Colon (tissue), 2 donors: ENCODE measurements around the gene PARD3B.

Experiments used
- FAIRE-seq: peaks from 2 replicates; lab custom pipeline; 2012; peaks lifted over from hg19 to GRCh38; lab: Jason Lieb, UNC
- donor health status: control.
- donor health status: control.

PARD3B gene

DNA sequence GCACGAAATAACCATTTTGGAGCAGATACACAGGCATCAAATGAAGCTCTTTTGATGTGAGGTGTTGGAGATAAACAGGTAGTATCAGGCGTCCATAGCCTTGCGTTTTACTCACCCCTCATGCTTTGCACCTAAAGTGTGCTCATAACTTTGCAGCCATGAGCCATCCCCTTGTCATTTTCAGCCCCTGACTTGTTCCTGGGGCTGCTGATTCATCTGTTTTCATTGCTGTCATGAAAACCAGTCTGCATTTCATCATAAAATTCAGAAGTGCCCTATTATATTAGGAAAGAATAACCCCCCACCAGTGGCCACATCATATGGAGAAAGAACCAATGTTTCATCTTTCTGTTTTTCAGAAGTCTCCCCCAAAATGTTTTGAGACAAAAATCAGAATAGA lies 807.3 kb downstream of the PARD3B start:
- no peak for FAIRE-seq

DNA sequence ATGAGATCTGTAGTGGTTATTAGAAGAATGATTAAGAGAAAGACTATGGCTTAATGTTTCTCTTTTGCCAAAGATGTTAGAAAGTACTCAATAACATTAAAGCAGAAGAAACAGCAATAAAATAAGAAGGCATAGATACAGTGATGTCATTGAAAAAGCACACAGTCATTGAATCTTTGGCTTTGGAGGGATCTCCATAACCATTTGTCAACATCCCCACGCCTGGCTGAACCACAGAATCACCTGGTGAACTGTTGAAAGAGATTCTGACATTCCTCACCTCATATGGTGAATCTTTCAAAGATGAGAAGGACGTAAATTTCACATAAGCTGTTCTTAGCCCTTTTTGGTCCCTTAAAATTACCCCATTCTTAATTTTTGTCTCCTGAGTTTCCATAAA lies 812.5 kb downstream of the PARD3B start:
- FAIRE-seq, result no peak

DNA sequence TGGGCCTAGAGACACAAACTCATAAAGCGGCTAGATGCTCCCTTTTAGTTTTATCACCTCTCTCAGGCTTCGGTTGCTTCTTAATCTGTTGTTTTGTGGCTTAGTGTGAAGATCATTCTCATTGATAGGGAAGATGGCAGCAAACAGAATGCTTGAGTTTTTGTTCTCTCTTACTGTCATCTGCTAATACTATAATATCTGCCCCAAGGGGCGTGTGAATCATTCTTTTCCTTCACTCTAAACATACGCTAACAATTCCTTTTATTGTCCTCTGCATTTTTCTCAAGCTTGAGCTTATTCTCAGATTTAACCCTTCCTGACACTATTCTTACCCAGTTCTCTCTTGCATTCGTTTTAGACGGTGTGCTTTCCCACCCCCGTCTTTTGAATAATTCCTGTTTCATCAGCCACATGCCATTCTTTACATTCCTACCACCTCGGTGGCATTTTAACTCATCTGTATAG lies 813.1 kb downstream of the PARD3B start:
- no peak for FAIRE-seq

DNA sequence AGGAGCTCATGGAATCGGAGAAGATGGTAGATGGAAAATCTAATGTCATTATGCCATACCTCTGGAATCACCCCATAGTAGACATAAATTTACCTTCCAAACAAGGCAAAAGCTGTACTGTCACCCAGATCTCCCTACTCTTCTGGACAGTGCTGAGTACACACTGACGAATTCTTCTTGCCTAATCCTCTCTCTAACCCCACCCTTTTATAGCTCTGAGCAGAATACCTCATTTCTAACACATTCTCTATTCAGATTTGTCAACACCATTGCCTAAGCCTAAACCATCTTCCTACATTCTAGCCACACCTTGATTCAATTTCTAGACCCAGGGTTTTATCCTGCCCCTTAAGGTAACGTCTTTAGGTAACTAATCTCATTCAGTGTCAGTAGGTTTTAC lies 816.0 kb downstream of the PARD3B start:
- FAIRE-seq, result no peak

DNA sequence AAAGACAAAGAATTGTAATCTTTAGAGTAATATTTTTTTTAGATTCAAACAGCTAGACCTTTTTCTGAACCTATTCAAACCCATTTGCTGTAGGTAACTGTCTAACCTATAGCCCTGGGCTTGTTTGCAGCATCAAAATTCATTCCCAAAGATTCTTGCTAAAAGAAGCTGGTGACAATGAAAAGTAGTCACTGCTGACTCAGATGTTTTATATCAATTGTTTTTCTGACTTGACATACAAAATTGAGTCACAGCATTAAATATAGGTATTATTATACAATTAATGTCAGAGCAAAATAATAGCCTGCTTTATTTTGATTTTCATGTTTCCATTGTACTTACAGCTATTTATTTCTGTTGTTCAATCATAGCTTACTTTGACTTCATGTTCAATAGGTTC lies 816.7 kb downstream of the PARD3B start:
- FAIRE-seq, result no peak

DNA sequence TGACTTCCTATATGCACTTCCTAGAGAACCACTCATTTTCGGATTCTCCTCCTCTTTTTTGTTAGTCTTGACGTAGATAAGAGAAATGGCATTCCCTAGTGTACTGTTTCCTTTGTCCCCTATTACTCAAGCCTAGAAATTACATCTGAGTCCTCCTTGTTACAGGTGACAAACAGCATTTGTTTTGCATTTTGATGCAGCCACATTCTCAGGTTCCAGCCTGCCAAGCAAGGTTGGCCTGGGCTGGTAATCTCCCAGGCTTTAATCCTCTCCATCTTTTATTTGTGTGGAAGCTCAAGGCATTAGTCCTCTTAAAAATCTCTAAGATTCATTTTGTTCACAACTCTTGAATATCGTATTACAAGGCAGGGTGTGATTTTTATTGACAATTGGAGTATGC lies 819.0 kb downstream of the PARD3B start:
- FAIRE-seq, result no peak

DNA sequence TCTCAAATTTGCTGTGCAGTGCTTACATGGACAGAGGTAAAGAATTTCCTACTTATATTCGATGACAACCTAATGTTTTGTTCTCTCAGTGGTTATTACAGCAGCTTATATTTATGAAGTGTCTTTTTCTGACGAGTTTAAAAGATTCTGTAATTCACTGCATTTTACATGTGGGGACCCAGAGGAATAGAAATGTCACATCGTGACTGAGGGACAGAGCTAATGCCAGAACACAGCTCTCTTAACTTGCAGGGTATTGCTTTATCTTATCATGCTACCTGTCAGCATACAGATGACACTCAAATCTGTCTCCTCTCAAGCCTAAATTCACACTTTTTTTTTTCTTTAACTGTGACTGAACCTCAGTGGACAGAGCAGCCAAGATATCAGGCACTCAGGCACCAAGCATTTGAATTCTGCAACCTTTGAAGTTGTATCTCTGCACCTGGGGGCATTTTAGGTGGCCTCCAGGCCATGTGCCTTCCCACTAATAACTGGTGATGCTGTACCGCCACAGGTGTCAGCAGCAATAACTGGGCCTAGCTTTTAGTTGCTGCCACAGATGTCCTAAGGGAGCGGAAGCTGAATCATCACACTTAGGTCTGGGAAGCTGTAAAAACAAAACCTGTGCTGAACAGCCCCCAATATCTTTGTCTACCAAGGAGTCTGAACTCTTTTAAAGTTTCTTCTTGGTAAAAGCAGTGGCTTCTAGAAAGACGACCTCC lies 821.2 kb downstream of the PARD3B start:
- no peak for FAIRE-seq

DNA sequence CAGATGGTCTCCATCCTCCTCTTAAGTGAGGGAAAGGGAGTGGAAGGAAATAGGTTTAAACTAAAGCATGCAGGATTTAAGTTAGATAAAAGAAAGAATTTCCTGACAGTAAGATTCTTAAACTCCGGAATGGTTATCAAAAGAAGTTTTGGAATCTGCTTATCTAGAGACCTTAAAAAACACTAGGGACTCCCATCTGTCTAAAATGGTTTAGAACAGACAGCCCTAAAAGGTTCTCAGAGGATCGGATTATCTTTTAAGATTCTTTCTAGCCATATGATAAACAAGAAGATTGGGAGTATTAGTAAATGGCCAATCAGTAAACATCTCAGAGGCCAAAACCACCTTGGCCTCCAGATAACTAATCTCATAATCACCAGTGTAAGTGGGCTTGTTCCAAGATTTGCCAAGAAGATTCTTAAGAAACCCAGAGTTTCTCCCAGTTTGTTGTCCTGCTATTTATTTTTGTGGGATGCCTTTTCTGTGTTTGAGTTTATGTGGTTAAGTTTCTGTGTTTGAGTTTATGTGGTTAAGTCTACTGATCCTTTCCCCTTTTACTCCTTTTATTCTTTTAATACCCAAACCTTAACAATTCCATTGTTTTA lies 822.2 kb downstream of the PARD3B start:
- no peak for FAIRE-seq

DNA sequence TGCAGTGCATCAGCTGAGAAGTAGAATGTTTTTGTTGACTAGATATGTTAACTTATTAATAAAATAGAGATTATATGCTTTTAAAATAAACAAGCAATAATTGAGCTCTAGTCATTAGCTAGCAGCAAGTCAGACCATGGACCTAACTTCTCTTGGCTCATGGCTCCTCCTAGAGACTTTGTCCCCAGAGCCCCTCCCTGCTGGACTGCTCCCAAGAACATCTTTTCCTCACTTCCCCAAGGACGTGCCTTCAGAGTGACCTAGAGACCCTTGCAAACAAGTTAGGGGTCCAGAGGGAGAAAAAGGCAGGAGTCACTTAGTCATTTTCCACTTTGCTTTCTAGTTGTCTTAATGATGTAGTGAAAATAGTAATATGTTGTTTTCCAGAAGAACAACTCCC lies 824.5 kb downstream of the PARD3B start:
- FAIRE-seq, result no peak

DNA sequence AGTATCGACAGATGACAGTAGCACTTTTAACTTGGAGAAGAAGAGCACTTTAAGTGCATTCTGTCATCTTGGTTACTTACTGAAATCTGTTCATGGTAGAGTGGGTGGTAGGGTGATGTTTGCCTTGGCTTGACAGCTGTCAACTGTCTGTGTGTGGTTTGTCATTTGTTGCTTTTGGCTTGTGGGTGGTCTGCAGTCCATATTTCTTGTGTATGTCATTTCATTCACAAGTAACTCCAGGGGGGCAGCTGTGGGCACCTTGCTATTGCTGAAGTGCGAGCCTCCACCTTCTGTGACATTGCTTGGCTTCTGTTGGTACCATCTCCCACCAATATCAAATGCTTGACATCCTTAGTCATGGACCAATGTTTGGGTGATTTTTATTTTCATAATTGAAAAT lies 825.5 kb downstream of the PARD3B start:
- FAIRE-seq, result no peak

DNA sequence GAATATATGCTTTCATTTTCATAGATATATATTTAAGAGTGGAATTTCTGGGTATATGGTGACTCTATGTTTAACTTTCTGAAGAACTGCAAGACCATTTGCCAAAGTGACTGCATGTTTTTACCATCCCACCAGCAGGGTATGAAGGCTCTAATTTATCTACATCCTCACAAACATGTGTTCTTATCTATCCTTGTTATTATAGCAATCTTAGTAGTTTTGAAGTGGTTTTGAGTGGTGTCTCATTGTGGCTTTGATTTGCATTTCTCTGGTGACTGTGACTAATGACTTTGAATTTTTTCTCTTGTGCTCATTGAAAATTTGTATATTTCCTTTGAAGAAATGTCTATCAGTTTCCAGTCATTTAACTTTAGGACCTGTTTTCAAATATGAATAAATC lies 826.9 kb downstream of the PARD3B start:
- FAIRE-seq, result no peak

DNA sequence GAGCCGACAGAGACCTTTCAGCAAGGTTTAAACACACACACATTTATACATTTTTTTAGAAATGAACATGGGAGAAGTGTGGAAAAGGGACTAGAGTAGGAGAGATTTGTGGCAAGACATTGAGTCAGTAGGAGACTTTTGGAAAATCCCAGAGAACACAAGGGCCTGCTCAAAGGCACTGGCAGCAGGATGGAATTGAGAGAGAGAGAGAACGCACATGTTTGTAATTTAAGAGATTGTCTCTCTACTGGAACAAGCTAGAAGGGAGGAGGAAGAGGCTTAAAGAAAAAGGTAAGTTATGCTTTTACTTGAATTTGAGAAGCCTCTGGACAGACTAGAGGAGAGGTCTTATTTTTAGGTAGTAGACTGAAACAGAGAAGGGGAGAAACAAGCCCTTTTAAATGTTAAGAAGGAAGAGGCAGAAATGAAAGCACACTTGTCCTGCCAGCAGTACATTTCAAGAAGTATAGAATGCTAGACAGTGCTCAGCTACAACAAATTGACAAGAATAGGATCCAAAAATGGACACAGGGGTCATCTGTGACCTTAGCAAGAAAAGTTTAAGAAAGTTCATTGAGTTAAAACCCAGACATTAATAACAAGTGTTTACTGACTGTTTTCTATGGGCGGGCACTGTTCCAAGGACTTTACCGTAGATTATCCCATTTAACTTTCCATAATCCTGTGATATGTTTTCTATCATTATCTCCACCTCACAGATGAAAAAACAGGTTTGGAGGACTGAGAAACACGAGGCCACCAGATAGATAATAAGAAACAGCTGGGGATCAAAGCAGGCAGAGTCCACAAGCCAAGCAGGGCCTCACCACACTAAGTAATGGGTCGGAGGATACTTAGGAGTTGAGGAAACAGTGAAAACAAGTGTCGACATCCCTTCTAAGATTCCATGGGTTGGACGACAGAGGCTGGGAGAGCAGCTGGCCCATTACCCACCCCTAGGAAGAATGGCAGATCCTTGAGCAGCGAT lies 830.5 kb downstream of the PARD3B start:
- FAIRE-seq, result no peak

DNA sequence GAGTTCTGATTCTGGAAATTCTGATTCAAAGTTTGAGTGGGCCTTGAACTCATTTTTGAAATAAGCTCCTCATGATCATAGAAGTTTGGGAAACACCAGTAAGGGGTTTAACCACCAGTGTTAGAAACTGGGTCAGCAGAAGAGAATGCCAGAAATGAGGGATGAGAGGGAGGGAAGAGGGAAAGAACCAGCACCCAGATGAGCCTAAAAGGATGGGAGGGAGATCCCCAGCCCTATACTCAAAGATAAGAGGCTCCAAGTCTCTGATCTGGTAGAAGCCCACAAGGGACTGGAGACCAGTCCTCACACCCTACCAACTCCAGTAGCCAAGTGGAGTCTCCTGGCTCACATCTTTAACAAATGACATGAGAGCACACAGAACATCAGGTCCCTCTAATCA lies 832.0 kb downstream of the PARD3B start:
- FAIRE-seq, result no peak

DNA sequence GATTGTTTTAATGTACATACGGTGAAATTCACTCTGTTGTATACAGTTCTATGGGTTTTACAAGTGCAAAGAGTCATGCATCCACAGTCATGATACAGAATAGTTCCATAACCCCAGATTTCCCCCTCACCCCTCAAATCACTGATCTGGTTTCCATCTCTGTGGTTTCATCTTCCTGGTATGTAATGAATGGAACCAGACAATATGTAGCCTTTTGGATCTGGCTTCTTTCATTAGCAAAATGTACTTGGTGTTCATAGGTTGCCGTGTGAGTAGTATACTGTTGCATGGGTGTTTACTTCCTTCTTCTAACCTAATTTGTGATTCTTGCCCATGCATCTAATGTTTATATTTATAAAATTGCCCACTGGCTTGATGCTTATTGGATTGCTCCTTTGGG lies 838.3 kb downstream of the PARD3B start:
- FAIRE-seq, result no peak

DNA sequence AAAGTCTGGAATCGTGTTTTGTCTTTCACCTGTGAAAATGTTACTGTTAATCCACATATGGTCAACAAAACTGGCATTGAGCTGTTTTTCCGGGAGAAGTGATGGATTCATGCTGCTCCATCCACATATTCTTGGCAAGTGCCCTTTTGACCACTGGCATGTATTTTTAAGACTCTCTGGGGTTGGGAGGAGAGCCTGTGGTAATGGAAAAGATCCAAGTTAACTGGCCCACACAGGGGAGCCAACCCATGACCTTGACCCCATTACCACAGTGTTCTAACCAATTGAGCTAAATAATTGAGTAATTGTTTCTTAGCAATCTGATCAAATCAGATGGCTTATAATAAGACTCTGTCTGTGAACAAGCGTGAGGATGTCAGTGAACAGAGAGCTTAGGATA lies 840.8 kb downstream of the PARD3B start:
- FAIRE-seq, result no peak

DNA sequence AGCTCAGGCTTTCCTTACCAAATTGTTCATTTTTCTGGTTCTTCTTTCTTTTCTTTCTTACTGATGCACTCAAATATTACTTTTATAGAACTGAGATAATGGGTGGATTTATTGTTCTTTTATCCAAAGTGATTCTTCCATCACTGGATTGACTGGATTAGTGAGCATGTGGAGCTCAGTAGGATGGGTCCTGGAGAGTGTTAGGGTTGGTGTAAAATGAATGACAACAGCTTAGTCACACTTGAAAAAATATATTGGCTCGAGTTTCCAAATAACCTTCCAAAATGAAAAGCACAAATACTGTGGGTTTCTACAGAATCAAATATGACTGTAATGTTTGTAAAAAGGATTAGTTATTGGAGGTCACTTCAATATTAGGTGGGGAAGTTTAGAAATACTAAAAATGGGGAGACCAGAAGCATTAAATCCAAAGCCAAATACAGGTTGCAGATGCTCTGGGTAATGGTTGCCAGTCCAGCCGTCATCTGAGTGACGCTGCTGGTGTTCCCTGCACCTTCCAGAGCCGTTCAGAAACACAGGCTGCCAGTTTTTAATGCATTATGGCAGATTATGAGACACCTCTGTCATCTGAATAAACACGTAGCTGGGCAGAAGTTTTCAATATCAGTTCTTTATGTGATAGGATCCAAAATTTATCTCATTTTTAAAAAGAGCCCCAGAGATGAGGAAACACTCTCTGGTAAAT lies 842.2 kb downstream of the PARD3B start:
- no peak for FAIRE-seq

DNA sequence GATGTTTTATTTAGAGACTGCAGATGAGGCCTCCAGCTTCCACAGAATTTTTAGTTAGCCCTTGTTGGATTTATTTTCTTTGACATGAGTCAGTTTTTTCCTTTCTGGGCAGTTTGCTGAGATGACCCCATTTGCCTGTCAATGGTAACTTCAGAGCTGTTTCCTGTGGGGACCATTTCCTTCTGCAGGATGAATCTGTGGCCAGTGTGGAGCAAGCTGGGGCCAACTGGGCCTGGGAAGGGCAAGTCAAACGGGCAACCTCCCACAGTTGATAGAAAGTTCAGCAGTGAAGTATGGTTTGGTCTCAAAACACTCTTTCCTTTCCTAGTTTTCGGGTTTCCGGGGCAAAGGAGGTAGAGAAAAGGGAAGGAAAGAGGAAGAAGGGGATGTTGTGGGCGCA lies 845.6 kb downstream of the PARD3B start:
- FAIRE-seq, result no peak

DNA sequence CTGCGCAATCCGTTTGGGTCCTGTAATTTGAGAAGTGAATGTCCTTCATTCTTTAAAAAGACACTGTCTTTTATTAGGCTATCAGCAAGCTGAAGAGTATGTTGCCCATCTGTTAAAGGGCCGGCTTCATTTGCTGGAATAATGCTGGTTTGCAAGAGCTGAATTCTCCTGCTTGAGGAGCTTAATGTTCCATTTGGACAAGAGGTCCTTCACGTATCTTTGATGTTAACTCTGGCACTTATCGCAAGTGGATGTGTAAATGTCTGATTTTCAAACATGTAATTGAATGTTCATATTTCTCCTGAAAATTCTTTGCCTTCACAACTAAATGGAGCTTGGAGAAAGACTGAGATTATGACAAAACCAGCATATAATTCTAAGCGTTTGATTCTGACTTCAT lies 856.2 kb downstream of the PARD3B start:
- FAIRE-seq, result no peak

DNA sequence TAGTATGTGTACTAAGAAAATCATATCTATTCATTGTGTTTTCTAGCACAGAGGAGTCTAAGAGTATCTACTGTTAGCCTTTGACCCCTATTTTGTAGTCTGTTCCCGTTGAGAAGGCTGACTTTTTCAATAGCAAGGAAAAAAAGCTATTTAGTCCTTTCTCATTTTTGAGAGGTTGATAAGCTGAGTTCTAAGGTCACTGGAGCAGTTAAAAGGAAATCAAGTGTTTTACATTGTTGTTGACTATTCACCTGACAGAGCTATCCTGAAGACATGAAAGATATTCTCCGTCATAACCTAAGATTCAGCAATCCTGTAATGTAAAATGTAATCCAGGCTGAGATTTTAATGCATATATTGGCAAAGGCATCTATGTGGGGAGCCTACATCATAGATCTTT lies 856.7 kb downstream of the PARD3B start:
- no peak for FAIRE-seq

DNA sequence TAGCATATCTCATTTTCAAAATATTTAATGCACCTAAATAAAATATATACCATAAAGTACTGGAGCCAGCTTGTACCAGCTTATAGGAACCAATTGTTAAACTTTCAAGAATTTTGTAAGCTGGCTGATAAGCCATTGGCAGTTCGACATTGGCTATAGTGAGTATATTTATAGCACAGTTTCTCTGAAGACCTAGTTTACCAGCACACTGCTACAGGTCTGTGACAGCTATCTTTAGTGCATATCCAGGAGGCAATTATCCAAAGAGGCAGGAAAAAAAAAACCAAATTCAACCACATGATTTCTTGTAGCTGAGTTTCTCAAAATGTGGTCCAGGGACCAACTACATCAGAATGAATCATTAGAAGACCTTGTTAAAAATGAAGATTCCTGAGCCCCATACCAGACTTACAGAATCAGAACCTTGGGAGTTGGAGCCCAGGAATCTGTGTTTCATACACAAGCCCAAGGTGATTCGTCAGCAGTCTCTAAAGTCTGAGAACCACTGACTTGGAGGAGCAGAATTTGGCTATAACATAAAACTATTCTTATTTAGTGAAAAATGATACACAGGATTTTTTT lies 858.1 kb downstream of the PARD3B start:
- no peak for FAIRE-seq

DNA sequence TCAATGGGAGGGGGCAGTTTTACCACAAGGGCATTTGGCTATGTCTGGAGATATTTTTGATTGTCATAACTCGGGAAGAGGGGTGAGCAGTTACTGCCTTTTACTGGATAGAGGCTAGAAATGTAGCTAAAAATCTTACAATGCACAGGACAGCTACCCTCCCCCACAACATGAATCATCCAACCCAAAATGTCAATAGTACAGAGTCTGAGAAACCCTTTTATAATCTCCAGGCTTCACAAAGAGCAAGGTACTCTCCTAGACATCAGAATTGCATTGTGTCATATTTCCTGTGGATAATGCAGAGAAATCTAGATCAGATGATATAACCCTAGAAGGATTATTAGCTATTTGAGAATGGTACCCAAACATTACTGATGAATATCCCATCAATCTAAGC lies 859.9 kb downstream of the PARD3B start:
- FAIRE-seq, result no peak

DNA sequence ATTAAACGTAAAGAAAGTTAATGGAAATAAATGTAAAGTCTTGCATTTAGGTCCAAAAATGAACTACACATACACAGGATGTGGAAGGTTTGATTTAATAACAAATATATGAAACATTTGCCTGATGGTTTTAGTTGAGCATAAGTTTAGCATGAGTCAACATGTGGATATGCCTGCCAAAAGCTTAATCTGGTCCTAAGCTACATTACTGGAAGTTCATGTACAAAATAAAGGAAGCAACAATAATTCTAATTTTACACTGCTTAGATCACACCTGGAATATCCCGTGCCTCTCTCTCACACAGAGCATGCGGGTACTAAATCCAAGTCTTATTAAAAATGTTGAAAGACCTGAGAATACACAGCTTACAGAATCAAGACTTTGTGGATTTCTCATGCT lies 860.5 kb downstream of the PARD3B start:
- FAIRE-seq, result no peak
